ENCODE measurements around the gene GLDC.

GLDC gene

GRCh38 chr9:6681957-6682501, 36.5 kb upstream of the GLDC start:
- peaks cover 2% of the 10 kb centered on the region for H3K4me1 ChIP-seq (ENCODE audit: insufficient read depth, insufficient read length)
- H3K9ac ChIP-seq (ENCODE audit: insufficient read length, low read depth), result peak overlapping the region; percentile 97
- DNase-seq (ENCODE audit: low read depth, low spot score), result no peak
- H3K27me3 ChIP-seq (ENCODE audit: insufficient read depth, insufficient read length), result no peaks in the 10 kb centered on the region
- H3K36me3 ChIP-seq (ENCODE audit: insufficient read depth, insufficient read length, low read length), result peaks cover 6% of the 10 kb centered on the region
- H3K9me3 ChIP-seq (ENCODE audit: insufficient read depth, low read length), result no peaks in the 10 kb centered on the region
- H3K4me3 ChIP-seq (ENCODE audit: insufficient read length, low read depth), result peak overlapping the region; percentile 89
- TF ChIP-seq YY1 (IDR thresholded peaks at IDR 0.05; ENCODE audit: insufficient read depth, insufficient read length) (no peak), SUZ12 (IDR thresholded peaks at IDR 0.05; ENCODE audit: extremely low read depth, insufficient read depth, insufficient read length) (no peak), ZNF274 (IDR thresholded peaks at IDR 0.05; ENCODE audit: low read depth, low read length) (no peak)

- TF ChIP-seq SUZ12 (IDR thresholded peaks at IDR 0.05; ENCODE audit: extremely low read depth, insufficient read depth, insufficient read length) (no peak), ZNF274 (IDR thresholded peaks at IDR 0.05; ENCODE audit: low read depth, low read length) (no peak), YY1 (IDR thresholded peaks at IDR 0.05; ENCODE audit: insufficient read depth, insufficient read length) (no peak)
- H3K4me1 ChIP-seq (ENCODE audit: insufficient read depth, insufficient read length), result peaks cover 2% of the 10 kb centered on the region
- peak overlapping the region; percentile 89 for H3K4me3 ChIP-seq (ENCODE audit: insufficient read length, low read depth)
- no peaks in the 10 kb centered on the region for H3K9me3 ChIP-seq (ENCODE audit: insufficient read depth, low read length)
- H3K36me3 ChIP-seq (ENCODE audit: insufficient read depth, insufficient read length, low read length), result peaks cover 6% of the 10 kb centered on the region
- H3K9ac ChIP-seq (ENCODE audit: insufficient read length, low read depth), result peak overlapping the region; percentile 97
- DNase-seq (ENCODE audit: low read depth, low spot score), result peak; percentile 97
- no peaks in the 10 kb centered on the region for H3K27me3 ChIP-seq (ENCODE audit: insufficient read depth, insufficient read length)
Observed at GRCh38 chr9:6681147-6681956, 35.8 kb upstream of the GLDC start.

- Histone ChIP-seq H3K27me3 (ENCODE audit: insufficient read depth, insufficient read length) (no peaks in the 10 kb centered on the region), H3K4me1 (ENCODE audit: insufficient read depth, insufficient read length) (peaks cover 2% of the 10 kb centered on the region), H3K9me3 (ENCODE audit: insufficient read depth, low read length) (no peaks in the 10 kb centered on the region), H3K4me3 (ENCODE audit: insufficient read length, low read depth) (peak overlapping the region; percentile 89), H3K9ac (ENCODE audit: insufficient read length, low read depth) (peak overlapping the region; percentile 96), H3K36me3 (ENCODE audit: insufficient read depth, insufficient read length, low read length) (peaks cover 6% of the 10 kb centered on the region)
- DNase-seq (ENCODE audit: low read depth, low spot score), result no peak
- TF ChIP-seq ZNF274 (IDR thresholded peaks at IDR 0.05; ENCODE audit: low read depth, low read length) (no peak), YY1 (IDR thresholded peaks at IDR 0.05; ENCODE audit: insufficient read depth, insufficient read length) (no peak), SUZ12 (IDR thresholded peaks at IDR 0.05; ENCODE audit: extremely low read depth, insufficient read depth, insufficient read length) (no peak)
Observed at GRCh38 chr9:6680797-6681146, 35.2 kb upstream of the GLDC start.

GRCh38 chr9:6677803-6678202, 32.3 kb upstream of the GLDC start:
- no peaks in the 10 kb centered on the region for H3K27me3 ChIP-seq (ENCODE audit: insufficient read depth, insufficient read length)
- H3K36me3 ChIP-seq (ENCODE audit: insufficient read depth, insufficient read length, low read length), result no peaks in the 10 kb centered on the region
- DNase-seq (ENCODE audit: low read depth, low spot score), result no peak
- TF ChIP-seq SUZ12 (IDR thresholded peaks at IDR 0.05; ENCODE audit: extremely low read depth, insufficient read depth, insufficient read length), result no peak
- TF ChIP-seq YY1 (IDR thresholded peaks at IDR 0.05; ENCODE audit: insufficient read depth, insufficient read length), result no peak
- no peak for TF ChIP-seq ZNF274 (IDR thresholded peaks at IDR 0.05; ENCODE audit: low read depth, low read length)
- no peak overlapping the region for H3K4me3 ChIP-seq (ENCODE audit: insufficient read length, low read depth)
- peaks cover 2% of the 10 kb centered on the region for H3K4me1 ChIP-seq (ENCODE audit: insufficient read depth, insufficient read length)
- H3K9me3 ChIP-seq (ENCODE audit: insufficient read depth, low read length), result no peaks in the 10 kb centered on the region
- no peak overlapping the region for H3K9ac ChIP-seq (ENCODE audit: insufficient read length, low read depth)

- no peak for DNase-seq (ENCODE audit: low read depth, low spot score)
- Histone ChIP-seq H3K9me3 (ENCODE audit: insufficient read depth, low read length) (no peaks in the 10 kb centered on the region), H3K9ac (ENCODE audit: insufficient read length, low read depth) (no peak overlapping the region), H3K4me1 (ENCODE audit: insufficient read depth, insufficient read length) (peaks cover 2% of the 10 kb centered on the region), H3K27me3 (ENCODE audit: insufficient read depth, insufficient read length) (no peaks in the 10 kb centered on the region), H3K4me3 (ENCODE audit: insufficient read length, low read depth) (no peak overlapping the region), H3K36me3 (ENCODE audit: insufficient read depth, insufficient read length, low read length) (no peaks in the 10 kb centered on the region)
- TF ChIP-seq YY1 (IDR thresholded peaks at IDR 0.05; ENCODE audit: insufficient read depth, insufficient read length) (no peak), SUZ12 (IDR thresholded peaks at IDR 0.05; ENCODE audit: extremely low read depth, insufficient read depth, insufficient read length) (no peak), ZNF274 (IDR thresholded peaks at IDR 0.05; ENCODE audit: low read depth, low read length) (no peak)
Observed at GRCh38 chr9:6676254-6676921, 30.9 kb upstream of the GLDC start.

GRCh38 chr9:6675268-6675667, 29.7 kb upstream of the GLDC start:
- H3K27me3 ChIP-seq (ENCODE audit: insufficient read depth, insufficient read length), result no peaks in the 10 kb centered on the region
- H3K36me3 ChIP-seq (ENCODE audit: insufficient read depth, insufficient read length, low read length), result no peaks in the 10 kb centered on the region
- no peak overlapping the region for H3K4me3 ChIP-seq (ENCODE audit: insufficient read length, low read depth)
- no peak for TF ChIP-seq ZNF274 (IDR thresholded peaks at IDR 0.05; ENCODE audit: low read depth, low read length)
- no peak for TF ChIP-seq YY1 (IDR thresholded peaks at IDR 0.05; ENCODE audit: insufficient read depth, insufficient read length)
- TF ChIP-seq SUZ12 (IDR thresholded peaks at IDR 0.05; ENCODE audit: extremely low read depth, insufficient read depth, insufficient read length), result no peak
- H3K4me1 ChIP-seq (ENCODE audit: insufficient read depth, insufficient read length), result peaks cover 2% of the 10 kb centered on the region
- no peak overlapping the region for H3K9ac ChIP-seq (ENCODE audit: insufficient read length, low read depth)
- no peaks in the 10 kb centered on the region for H3K9me3 ChIP-seq (ENCODE audit: insufficient read depth, low read length)
- DNase-seq (ENCODE audit: low read depth, low spot score), result no peak

Data from NT2/D1 (cell line).